ENCODE measurements around the gene CFAP77.

CFAP77 gene

GRCh38 chr9:132575005-132575609 is 165.1 kb downstream of the CFAP77 start:
- in situ Hi-C loops (cut with MboI; ENCODE audit: low sequenced_read_pairs) = no loop called here

DNA sequence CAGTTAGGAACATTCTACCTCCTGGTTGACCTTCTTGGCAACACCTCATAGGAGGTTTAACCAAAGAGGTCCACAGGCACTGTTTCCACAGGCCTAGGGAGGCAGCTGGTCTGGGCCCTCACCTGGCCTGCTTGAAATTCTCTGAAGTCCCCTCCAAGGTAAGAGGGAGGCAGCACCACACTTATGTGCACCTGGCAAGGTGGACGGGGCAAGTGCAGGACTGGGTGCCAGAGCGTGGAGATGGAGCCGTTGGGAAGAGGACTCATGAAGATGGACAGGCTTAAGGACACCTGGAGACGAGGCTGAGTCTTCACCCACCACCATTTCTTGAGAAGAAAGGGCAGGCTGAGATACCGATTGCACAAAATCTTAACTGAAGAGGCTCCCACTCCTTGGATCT is 165.8 kb downstream of the CFAP77 start:
- in situ Hi-C loops (cut with MboI; ENCODE audit: low sequenced_read_pairs) = no loop called here

GRCh38 chr9:132577119-132577518 is 167.1 kb downstream of the CFAP77 start:
- in situ Hi-C loops (cut with MboI; ENCODE audit: low sequenced_read_pairs) = no loop called here

- in situ Hi-C loops (cut with MboI; ENCODE audit: low sequenced_read_pairs) = no loop called here
These were observed 168.4 kb downstream of the CFAP77 start for GRCh38 chr9:132578367-132578932.

DNA sequence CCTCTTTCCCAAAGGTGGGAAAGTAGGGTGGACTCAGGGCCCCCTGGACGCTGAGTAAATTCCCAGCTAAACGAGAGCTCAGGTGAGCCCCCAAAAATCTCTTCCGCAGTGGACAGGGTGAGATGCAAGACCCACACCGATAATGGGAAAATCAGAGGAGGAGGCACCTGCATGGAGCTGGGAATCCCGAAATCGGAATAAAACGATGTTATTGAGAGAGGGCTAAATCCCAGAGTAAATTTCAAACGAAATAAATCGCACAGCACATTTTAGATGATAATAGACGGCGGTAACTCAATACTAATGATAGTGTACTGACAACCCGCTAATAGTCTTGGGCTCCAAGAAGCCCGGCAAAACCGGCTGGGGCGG is 169.4 kb downstream of the CFAP77 start:
- in situ Hi-C loops (cut with MboI; ENCODE audit: low sequenced_read_pairs) = no loop called here

DNA sequence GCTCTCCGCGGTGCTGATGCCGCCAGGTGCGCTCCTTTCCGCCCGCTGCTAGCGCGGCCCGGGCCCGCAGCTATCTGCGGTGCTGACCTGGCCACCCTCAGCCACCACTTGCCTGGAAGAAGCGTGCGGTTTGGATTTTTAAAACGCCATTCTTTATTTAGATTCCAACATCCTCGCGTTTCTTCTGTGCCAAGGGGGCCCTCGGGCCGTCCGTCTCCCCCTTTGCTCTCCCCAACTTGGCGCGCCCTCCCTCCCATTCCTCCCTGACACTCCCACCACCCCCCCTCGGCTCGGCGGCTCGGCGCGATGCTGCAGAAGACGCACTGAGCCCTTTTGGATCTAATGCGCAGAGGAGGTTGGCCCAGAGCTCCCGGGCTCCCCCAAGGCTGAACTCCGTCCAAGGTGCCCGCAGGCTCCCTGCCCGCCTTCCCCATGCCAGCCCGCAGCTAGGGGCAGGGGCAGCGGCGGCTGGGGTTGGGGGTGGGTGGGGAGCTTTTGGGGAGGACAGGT is 172.3 kb downstream of the CFAP77 start, which contains the start of gene BARHL1:
TSS of gene BARHL1 (plus strand) at position 331 of the 510 bp plus-strand sequence. CDS start 192 bp downstream, outside the sequence.
- in situ Hi-C loops (cut with MboI; ENCODE audit: low sequenced_read_pairs) = no loop called here

DNA sequence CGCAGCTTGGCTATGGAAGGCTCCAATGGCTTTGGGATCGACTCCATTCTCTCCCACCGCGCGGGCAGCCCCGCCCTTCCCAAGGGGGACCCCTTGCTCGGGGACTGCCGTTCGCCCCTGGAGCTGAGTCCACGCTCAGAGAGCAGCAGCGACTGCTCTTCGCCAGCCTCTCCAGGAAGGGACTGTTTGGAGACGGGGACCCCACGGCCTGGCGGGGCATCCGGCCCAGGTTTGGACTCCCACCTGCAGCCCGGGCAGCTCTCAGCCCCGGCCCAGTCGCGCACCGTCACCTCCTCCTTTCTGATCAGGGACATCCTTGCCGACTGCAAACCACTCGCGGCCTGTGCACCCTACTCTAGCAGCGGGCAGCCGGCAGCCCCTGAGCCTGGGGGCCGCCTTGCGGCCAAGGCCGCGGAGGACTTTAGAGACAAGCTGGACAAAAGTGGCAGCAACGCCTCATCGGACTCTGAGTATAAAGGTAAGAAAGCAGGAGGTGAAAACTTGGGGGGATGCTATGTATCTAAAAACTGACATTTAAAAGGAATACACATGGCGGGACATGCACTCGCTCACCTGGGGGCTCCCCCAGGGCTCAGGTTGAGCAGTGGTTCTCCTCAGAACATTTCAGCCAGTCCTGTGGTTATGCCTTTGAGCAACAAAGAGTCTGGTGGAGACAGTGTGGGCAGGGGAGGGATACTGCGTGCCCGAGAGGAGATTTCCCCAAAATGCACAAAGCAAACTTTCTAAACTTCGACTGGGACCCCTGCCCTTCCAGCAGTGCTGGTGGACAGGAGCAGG is 173.0 kb downstream of the CFAP77 start:
- in situ Hi-C loops (cut with MboI; ENCODE audit: low sequenced_read_pairs) = no loop called here

GRCh38 chr9:132583584-132584304 is 173.7 kb downstream of the CFAP77 start:
- in situ Hi-C loops (cut with MboI; ENCODE audit: low sequenced_read_pairs) = no loop called here

- in situ Hi-C loops (cut with MboI; ENCODE audit: low sequenced_read_pairs) = no loop called here
These were observed 174.9 kb downstream of the CFAP77 start for GRCh38 chr9:132584601-132585560.

- in situ Hi-C loops (cut with MboI; ENCODE audit: low sequenced_read_pairs) = no loop called here
These were observed 176.2 kb downstream of the CFAP77 start for GRCh38 chr9:132585954-132586829.

DNA sequence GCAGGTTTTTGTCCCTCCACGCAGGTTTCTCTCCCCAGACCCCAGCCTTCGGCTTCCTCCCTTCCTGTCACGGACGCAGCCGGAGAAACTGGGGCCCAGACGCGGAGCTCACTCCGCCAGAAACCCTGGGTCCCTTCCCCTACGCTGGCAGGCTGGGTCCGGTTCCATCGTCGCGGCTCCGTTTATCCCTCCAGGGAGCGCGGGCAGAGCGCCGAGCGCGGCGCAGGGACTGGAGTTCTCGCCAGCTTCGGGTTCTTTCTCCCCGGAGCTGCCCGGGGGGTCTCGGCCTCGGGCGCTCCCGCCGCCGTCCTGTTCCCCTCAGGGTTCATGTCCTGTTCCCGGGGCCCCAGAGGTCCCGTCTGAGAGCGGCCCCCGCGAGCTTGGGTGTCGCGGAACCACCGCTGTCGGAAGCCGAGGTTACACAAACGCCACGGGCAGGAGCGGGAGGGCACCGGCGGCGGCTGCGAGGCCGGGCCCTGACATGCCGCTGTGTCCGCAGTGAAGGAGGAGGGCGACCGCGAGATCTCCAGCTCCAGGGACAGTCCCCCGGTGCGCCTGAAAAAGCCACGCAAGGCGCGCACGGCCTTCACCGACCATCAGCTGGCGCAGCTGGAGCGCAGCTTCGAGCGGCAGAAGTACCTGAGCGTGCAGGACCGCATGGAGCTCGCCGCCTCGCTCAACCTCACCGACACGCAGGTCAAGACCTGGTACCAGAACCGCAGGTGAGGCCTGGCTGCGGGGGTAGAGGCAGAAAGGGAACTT is 177.0 kb downstream of the CFAP77 start:
- in situ Hi-C loops (cut with MboI; ENCODE audit: low sequenced_read_pairs) = no loop called here

DNA sequence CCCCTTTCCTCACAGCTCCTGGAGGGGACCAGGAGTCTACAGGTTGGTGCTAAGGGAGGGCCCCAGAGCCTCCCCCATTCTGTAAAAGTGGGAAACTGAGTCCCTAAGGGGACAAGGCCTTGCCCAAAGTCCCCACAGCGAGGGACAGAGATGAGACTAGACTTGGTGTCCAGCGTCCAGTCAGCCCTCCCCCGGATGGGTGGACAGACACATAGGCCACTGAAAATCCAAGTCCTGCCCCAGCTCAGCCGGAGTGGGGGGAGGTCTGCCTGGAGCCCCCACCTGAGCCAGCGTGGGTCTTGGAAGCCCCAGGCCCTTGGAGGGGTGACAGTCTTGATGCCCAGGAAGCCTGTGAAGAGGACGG is 177.6 kb downstream of the CFAP77 start:
- in situ Hi-C loops (cut with MboI; ENCODE audit: low sequenced_read_pairs) = no loop called here

- in situ Hi-C loops (cut with MboI; ENCODE audit: low sequenced_read_pairs) = no loop called here
These were observed 178.1 kb downstream of the CFAP77 start for GRCh38 chr9:132588098-132588497.

DNA sequence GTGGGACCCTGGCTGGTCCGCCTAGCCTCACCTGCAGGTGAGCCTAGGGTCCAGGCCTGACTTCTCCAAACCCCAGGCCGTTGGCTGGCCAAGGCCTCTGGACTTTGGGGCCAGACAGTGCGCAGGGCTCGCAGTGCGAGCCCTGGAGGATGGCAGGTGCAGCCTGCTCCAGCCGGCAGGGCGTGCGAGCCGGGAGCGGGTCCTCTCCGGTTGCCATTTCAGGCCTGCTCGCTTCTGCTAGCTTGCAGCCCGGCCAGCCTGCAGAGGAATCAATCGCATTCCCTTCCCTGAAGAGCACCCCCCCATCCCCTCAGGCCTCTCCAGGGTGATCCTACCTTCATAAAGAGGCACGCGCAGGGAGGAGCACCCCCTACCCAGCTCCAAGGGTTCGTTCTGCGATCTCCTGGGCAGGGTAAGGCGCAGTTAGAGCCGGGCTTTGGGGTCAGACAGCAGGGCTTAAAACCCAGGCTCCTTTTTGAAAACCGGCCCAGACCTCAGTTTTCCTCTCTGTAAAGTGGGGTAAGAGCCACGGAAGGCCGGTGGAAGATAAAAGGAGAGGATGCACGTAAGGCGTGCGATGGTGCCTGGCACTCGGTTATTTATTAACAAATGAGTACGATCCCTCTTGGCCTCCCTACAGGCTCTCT is 178.6 kb downstream of the CFAP77 start:
- in situ Hi-C loops (cut with MboI; ENCODE audit: low sequenced_read_pairs) = no loop called here

DNA sequence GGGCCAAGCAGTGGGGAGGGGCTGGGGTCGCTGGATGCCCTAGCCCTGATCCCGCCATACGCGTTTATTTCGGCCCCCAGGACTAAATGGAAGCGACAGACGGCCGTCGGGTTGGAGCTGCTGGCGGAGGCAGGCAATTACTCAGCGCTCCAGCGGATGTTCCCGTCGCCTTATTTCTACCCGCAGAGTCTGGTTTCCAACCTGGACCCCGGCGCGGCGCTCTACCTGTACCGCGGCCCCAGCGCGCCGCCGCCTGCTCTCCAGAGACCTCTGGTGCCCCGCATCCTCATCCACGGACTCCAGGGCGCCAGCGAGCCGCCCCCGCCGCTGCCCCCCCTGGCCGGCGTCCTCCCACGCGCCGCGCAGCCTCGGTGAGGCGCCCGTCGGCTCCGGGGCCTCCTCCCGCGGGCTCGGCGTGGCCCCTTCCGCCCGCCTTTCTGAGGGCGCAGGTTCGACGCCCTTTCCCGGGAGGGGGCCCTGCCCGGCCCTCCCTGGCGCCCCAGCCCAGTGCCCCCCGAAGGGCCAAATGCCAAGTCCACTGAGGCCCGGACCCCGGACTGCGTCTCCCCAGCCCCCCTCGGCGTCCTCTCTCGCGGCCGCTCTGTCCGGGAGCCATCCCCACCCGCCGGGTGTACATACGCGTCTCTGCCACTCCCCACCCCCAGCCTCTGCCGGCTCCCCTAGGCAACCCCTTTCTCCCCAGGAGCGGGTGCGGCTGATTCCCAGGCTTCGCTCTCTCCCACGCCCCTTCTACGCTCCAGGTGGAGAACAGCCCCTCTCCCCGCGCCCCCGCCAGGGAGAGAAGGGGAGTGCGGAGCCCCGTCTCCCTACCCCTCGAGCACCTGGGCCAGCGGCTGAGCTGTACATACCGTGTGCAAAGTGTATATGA is 179.4 kb downstream of the CFAP77 start:
- in situ Hi-C loops (cut with MboI; ENCODE audit: low sequenced_read_pairs) = no loop called here

GRCh38 chr9:132590037-132590317 is 180.0 kb downstream of the CFAP77 start:
- in situ Hi-C loops (cut with MboI; ENCODE audit: low sequenced_read_pairs) = no loop called here

Data from hTERT RPE-1 (cell line).